Tibial nerve (tissue), 4 donors: ENCODE data around the gene BICD1. TPM values are rescaled to one million over a fixed set of nuclear protein-coding genes. Genes with fewer than 3 reads are reported as not detected.

Experiments used
- DNase-seq, 2 donors: peaks; one replicate each; pipeline ENCODE4 v3.0.0-alpha.2; 2019; ENCODE audit warnings: low spot score in 2 of 2
- H3K27ac ChIP-seq, 4 donors: fragments of 200-600 bp; sonication (generic) in 3 of 4; one replicate each; pipeline ENCODE4 v1.5.1; 2017 to 2019; ENCODE audit warnings: mild to moderate bottlenecking in 1 of 4
- H3K27me3 ChIP-seq, 2 donors: fragments of 200-600 bp; sonication (generic) in 1 of 2; one replicate each; pipeline versions ENCODE4 v1.5.1 to v1.6.0; 2017 to 2019
- H3K36me3 ChIP-seq, 3 donors: fragments of 200-600 bp; sonication (generic); one replicate each; pipeline ENCODE4 v1.5.1; 2018 to 2019
- H3K4me1 ChIP-seq, 4 donors: fragments of 200-600 bp; sonication (generic) in 3 of 4; one replicate each; pipeline ENCODE4 v1.5.1; 2017 to 2019
- H3K4me3 ChIP-seq, 4 donors: fragments of 200-600 bp; sonication (generic) in 3 of 4; one replicate each; pipeline ENCODE4 v1.5.1; 2017 to 2019; ENCODE audit warnings: mild to moderate bottlenecking in 1 of 4, moderate library complexity in 1 of 4
- H3K9me3 ChIP-seq, 4 donors: fragments of 200-600 bp; sonication (generic) in 3 of 4; one replicate each; pipeline ENCODE4 v1.5.1; 2017 to 2019
- EP300 ChIP-seq, 2 donors: sonication (generic); formaldehyde crosslinking; IDR thresholded peaks; one replicate each; pipeline ENCODE4 v1.6.1; 2017; ENCODE audit warnings: antibody characterized with exemption in 2 of 2, mild to moderate bottlenecking in 1 of 2
- POLR2A ChIP-seq, 2 donors: fragments of 450-650 bp; IDR thresholded peaks; one replicate each; pipeline ENCODE4 v1.6.1; 2017; ENCODE audit warnings: antibody characterized with exemption in 2 of 2, mild to moderate bottlenecking in 2 of 2, moderate library complexity in 2 of 2
- WGBS, 2 donors: methylation state at CpG; one replicate each; pipeline ENCODE4 v1.1.5; 2018; 5-methylcytosine and 5-hydroxymethylcytosine counted together
- total RNA-seq, 4 donors: library from RNA; depleted of rRNA; stranded (reverse); fragments of >200 nt; gene quantifications; one replicate each; pipeline ENCODE4 v1.1.0, GENCODE V29; 2016
- TF ChIP-seq, protein P1 (sequence below), 5 experiments: fragments of 200-600 bp in 3 of 5; fragments of 450-650 bp in 2 of 5; sonication (generic) in 3 of 5; IDR thresholded peaks; one replicate each; pipeline ENCODE4 v1.5.1; 2016 to 2019; ENCODE audit warnings: antibody characterized with exemption in 5 of 5, mild to moderate bottlenecking in 3 of 5, moderate library complexity in 2 of 5

The BICD1 gene
- total RNA-seq, 4 donors from 2014 or later: 34.9 to 58.8 (median 49.2) TPM

- DNase-seq: no peak
- TF ChIP-seq POLR2A (IDR thresholded peaks at IDR 0.05) (no peak), EP300 (IDR thresholded peaks at IDR 0.05) (no peak)
- TF ChIP-seq, protein P1, sequence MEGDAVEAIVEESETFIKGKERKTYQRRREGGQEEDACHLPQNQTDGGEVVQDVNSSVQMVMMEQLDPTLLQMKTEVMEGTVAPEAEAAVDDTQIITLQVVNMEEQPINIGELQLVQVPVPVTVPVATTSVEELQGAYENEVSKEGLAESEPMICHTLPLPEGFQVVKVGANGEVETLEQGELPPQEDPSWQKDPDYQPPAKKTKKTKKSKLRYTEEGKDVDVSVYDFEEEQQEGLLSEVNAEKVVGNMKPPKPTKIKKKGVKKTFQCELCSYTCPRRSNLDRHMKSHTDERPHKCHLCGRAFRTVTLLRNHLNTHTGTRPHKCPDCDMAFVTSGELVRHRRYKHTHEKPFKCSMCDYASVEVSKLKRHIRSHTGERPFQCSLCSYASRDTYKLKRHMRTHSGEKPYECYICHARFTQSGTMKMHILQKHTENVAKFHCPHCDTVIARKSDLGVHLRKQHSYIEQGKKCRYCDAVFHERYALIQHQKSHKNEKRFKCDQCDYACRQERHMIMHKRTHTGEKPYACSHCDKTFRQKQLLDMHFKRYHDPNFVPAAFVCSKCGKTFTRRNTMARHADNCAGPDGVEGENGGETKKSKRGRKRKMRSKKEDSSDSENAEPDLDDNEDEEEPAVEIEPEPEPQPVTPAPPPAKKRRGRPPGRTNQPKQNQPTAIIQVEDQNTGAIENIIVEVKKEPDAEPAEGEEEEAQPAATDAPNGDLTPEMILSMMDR (IDR thresholded peaks at IDR 0.05): no peak
- 89 to 91% methylated on average over 4 of the region's 4 CpGs for WGBS, 2 donors
- no peaks in the 10 kb centered on the region for H3K4me1 ChIP-seq
- H3K27ac ChIP-seq: no peak overlapping the region
- H3K27me3 ChIP-seq: no peaks in the 10 kb centered on the region
- H3K36me3 ChIP-seq: peaks cover 0 to 18% (median 0%) of the 10 kb centered on the region in 3 donors
- H3K9me3 ChIP-seq: no peaks in the 10 kb centered on the region
- H3K4me3 ChIP-seq: no peak overlapping the region
Observed at GRCh38 chr12:32334371-32334777, 227.7 kb downstream of the BICD1 start.

- DNase-seq: no peak
- no peak overlapping the region for H3K4me3 ChIP-seq
- H3K27me3 ChIP-seq: no peaks in the 10 kb centered on the region
- TF ChIP-seq POLR2A (IDR thresholded peaks at IDR 0.05) (no peak), EP300 (IDR thresholded peaks at IDR 0.05) (no peak)
- TF ChIP-seq, protein P1 (IDR thresholded peaks at IDR 0.05): no peak
- H3K4me1 ChIP-seq: no peaks in the 10 kb centered on the region
- 90 to 92% methylated on average over 4 of the region's 4 CpGs for WGBS, 2 donors
- H3K9me3 ChIP-seq: no peaks in the 10 kb centered on the region
- peaks cover 0 to 19% (median 0%) of the 10 kb centered on the region in 3 donors for H3K36me3 ChIP-seq
- no peak overlapping the region for H3K27ac ChIP-seq
Observed at GRCh38 chr12:32336261-32336660, 229.6 kb downstream of the BICD1 start.

DNA sequence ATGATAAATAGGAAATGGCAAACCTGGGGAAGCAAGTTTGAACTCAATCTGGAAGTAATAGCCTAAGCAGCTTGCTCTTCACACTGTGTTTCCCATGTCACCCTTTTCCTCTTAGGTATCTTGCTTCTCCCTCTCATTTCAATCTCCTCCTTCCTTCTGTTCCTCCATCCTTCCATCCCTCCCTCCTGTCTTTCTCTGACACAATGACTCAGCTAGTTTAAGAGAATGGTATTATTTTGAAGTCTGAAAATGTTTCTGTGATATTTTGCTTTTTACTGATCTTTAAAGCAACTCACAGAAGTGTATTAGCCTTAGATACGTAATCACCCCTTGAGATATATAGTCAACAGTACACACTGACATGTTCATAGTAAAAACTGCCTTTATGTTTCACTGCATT lies 236.8 kb downstream of the BICD1 start:
- Histone ChIP-seq H3K4me1 (no peaks in the 10 kb centered on the region), H3K27me3 (no peaks in the 10 kb centered on the region), H3K36me3 (peaks cover 0 to 42% (median 0%) of the 10 kb centered on the region in 3 donors), H3K9me3 (no peaks in the 10 kb centered on the region), H3K4me3 (no peak overlapping the region), H3K27ac (no peak overlapping the region)
- no peak for DNase-seq
- 86 to 97% methylated on average over 1 of the region's 1 CpG for WGBS, 2 donors
- TF ChIP-seq, protein P1 (IDR thresholded peaks at IDR 0.05): no peak
- TF ChIP-seq POLR2A (IDR thresholded peaks at IDR 0.05): no peak

- H3K36me3 ChIP-seq: peaks cover 0 to 40% (median 0%) of the 10 kb centered on the region in 3 donors
- H3K4me3 ChIP-seq: no peak overlapping the region
- TF ChIP-seq EP300 (IDR thresholded peaks at IDR 0.05) (no peak), POLR2A (IDR thresholded peaks at IDR 0.05) (no peak)
- TF ChIP-seq, protein P1 (IDR thresholded peaks at IDR 0.05): no peak
- DNase-seq: no peak
- H3K9me3 ChIP-seq: no peaks in the 10 kb centered on the region
- no peak overlapping the region for H3K27ac ChIP-seq
- no peaks in the 10 kb centered on the region for H3K4me1 ChIP-seq
- no peaks in the 10 kb centered on the region for H3K27me3 ChIP-seq
- WGBS, 2 donors: 86 to 92% methylated on average over 7 of the region's 7 CpGs
Observed at GRCh38 chr12:32344047-32344446, 237.4 kb downstream of the BICD1 start.

GRCh38 chr12:32353540-32353939 lies 246.9 kb downstream of the BICD1 start:
- Histone ChIP-seq H3K27ac (no peak overlapping the region), H3K36me3 (peaks cover 0 to 26% (median 0%) of the 10 kb centered on the region in 3 donors), H3K27me3 (no peaks in the 10 kb centered on the region), H3K4me3 (no peak overlapping the region), H3K4me1 (no peaks in the 10 kb centered on the region), H3K9me3 (no peaks in the 10 kb centered on the region)
- WGBS, 2 donors: 61 to 87% methylated on average over 1 of the region's 1 CpG
- DNase-seq: no peak
- TF ChIP-seq, protein P1 (IDR thresholded peaks at IDR 0.05): no peak
